ENCODE data around the gene KAT6B.

KAT6B gene

DNA sequence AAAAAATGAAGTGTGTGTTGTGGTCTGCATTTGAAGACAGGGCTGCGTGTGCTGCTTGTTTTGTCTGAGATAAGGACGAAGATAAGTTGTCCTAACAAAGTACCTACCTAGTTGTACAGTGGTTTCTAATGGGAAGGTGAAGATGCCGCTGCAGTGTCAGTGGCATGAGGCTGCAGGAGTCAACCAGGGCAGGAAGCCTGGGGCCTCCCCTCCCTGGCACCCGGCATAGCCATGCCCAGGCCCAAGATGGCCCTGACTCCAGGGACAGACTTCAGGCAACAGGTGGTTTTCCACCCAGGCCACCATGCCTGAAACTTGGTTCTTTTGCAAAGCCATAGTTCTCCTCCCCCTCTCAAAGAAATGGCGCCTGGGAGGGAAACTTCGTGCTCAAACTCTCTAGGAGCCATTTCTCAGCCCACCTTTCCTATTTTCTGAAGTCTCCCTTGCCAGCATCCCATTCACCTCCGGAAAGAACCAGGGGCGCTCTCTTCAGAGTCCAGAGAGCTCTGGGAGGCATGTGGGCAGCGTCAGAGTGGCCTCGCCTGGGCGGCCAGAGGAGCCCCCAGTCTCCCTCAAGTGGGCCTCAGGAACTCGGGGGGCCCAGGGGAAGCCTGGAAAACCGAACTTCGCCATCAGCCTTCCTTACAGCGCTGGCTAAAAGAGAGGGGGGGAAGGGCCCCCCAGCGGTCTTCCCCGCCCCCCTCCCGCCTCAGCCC lies 2.1 kb upstream of the KAT6B start:
- no peak for DNase-seq

DNA sequence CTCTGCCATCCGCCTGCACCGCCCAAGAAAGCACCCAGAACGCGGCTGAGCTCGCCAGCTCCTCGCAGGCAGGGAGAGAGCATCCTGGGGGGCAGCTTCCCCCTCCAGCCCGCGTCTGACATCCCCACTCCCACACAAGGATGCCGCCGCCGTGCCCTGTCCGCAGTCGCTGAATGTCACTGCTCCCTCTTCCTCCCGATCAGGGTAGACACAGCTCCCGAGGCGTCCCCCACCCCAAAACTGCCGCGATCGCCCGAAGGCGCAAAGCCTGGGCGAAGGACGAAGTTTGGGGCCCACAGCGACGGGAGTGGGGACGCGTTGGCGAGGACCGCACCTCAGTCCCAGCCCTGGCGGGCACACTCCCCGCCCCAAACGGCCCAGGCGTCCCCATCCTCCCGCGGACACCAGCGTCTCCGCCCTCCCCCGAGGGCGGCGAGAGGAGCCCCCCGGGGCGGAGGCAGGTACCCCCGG lies 1.5 kb upstream of the KAT6B start:
- peak; percentile 31 for DNase-seq

DNA sequence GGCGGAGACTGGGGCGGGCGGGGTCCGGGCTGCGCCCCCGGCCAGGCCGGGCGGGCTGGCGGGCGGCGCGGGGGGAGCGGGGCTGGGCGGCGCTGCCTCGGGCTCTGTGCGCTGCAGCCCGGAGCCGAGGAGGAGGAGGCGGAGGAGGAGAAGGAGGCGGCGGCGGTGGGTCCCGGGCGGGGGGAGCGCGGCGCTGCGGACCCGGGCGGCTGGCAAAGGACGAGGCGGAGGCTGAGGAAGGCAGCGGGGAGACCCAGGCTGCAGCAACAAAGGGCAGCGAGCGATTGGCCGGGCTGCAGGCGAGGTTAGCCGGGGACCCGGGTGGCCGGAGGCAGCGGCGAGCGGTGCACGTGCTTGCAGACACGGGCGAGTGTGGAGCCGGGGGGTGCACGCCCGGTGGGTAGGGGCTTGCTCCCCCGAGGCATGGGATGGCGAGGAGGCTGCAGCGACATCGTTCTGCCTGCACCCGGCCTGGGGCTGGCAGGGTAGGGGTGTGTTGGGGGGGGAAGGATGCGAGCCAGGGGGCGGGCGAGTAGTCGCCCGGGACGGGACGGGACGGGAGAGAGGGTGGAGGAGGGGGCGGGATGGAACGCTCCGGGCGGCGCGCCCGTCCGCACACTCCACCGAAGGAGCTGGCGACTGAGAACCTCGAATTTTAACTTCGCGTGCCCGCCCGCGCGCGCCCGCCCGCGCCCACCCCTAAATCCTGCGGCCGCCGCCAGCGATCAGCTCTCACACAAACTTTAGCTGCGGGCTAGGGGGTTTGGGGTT lies 844 bp upstream of the KAT6B start:
- DNase-seq: peak; percentile 74

DNA sequence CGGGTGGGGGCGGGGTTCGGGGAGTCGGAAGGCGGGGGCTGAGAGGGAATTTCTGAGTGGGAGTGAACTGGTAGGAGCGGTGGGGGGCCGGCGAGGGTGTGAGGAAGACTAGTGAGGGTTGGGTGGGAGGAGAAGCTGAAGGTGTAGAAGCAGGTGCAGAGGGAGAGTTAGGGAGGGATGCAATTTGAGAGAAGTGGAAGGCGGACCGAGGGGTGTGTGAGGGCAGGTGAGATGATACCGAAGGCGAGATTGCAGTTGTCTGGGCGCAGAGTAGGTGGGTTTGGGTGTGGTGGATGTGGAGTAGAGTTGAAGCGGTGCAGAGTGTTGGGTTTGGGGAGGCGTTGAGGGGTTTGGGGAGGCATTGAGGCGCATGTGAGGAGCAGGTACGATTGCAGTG lies 643 bp downstream of the KAT6B start:
- peak; percentile 32 for DNase-seq

- no peak for DNase-seq
Observed at GRCh38 chr10:74827694-74828093, 1.3 kb downstream of the KAT6B start.

GRCh38 chr10:74828946-74829345 lies 2.5 kb downstream of the KAT6B start:
- no peak for DNase-seq

- no peak for DNase-seq
Observed at GRCh38 chr10:74831518-74832120, 5.2 kb downstream of the KAT6B start.

GRCh38 chr10:74835963-74836362 lies 9.6 kb downstream of the KAT6B start:
- no peak for DNase-seq

- no peak for DNase-seq
Observed at GRCh38 chr10:74836877-74837276, 10.5 kb downstream of the KAT6B start.

DNA sequence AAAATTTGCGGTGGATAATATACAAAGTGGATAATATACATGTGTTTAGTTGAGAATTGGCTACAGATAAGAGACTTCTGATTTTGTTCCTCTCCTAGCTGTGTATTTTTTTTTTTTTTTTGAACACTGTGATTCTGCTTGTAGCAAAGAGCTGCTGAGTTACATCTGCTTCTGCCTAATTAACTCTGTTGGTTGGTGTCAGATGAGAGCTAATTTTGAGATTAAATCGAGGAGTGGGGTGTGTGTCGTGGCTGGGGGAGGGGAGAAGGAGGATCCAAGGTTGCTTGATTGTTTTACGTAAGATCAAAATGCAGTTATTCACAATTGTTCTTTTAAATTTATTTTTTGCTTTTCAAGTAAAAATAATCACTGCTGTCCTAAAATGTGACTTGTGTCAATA lies 11.3 kb downstream of the KAT6B start:
- DNase-seq: no peak

DNA sequence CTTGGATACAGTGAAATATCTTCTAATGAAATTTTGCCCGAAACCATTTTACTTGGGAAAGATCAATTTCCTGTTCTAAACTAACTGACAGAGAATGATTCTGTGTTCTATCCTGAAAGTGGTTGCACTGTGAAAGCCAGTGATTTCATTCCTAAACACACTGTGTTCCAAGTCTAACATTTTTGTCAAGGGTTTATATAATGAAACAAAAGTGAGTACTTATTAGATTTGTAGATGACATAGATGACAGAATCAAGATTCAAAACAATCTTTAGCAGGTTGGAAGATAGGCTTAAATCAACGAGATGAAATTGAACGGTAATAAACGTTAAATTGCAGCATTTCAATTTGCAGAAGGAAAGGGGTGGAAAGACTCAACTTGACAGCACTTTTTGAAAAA lies 13.3 kb downstream of the KAT6B start:
- no peak for DNase-seq

DNA sequence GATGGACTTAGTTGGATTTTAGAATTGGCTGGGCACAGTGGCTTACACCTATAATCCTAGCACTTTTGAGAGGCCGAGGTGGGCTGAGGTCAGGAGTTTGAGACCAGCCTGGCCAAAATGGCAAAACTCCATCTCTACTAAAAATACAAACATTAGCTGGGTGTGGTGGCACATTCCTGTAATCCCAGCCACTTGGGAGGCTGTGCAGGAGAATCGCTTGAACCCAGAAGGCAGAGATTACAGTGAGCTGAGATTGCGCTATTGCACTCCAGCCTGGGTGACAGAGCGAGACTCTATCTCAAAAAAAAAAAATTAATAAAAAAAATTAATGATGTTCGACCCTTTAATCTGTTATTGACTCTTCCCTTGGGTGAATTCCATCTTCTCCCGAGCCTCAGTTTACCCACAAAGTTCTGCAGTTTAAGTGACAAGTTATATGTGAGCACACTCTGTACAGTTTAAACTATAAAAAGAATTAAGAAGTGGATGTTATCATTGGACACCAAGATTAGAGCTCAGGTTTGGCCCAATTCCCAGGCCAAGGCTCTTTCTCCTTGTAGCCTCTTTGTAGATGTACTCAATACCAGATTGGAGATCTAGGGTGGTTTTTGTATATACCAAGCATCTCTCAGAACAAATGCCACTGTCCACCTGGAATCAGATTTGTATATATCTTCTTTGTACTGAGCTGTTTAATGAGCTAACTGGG lies 15.0 kb downstream of the KAT6B start:
- no peak for DNase-seq

GRCh38 chr10:74842301-74842954 lies 16.0 kb downstream of the KAT6B start:
- no peak for DNase-seq

GRCh38 chr10:74846958-74847357 lies 20.6 kb downstream of the KAT6B start:
- no peak for DNase-seq

DNA sequence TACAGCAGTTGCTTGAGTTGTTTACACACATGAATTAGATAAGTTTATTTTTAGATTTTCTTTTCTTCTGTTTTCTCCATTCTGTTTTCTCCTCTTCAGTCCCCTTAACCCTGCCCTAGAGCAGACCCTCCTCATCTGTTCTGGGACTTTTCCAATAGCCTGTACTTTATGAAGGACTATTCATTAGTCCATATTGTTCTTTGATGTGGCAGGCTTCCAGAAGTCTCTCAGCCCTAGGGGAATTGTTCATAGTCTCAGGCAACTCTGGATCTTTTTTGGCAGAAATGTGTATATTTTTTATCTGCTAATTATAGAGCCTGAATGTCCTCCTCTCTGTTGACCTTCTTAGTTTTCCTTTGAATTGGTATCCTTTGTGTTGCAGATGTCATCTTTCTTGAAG lies 25.4 kb downstream of the KAT6B start:
- no peak for DNase-seq

DNA sequence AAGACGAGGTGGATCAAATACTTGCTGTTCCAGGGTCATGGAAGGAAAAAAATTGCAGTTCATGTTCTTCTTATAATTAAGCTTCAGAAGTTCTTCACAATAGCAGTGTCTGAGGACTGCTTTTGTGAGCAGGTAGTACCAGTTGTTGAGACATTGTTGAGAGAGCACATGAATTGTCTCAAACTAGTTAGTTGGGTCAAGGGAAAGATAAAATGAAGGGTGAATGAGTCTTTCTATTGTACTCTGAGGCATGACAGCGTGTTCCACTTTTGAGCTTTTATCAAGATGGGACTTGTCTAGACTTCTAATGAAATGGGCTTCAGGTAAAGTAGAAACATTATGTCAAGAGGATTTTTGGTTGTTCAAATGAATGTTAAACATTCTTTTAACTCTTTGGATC lies 26.0 kb downstream of the KAT6B start:
- DNase-seq: no peak

- no peak for DNase-seq
Observed at GRCh38 chr10:74854610-74855009, 28.2 kb downstream of the KAT6B start.

DNA sequence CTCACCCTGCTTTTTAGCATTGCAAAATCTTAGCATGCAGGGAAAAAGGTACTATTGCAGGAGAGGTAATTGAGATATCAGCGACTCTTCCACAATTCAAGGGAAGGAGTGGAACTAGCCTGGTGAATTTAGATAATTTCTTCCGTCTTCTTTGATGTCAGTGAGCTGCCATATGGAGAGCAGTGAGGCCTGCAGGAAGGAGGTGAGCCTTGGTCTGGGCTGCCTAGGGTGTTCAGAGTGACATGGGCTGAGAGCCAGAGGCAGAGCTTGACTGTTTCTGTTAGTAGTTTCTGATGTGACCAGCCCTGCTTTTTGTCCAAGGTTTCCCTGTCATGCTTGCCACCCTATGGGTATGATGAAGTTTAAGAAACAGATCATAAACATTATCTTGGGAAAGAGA lies 28.6 kb downstream of the KAT6B start:
- no peak for DNase-seq

GRCh38 chr10:74855439-74855838 lies 29.0 kb downstream of the KAT6B start:
- no peak for DNase-seq

DNA sequence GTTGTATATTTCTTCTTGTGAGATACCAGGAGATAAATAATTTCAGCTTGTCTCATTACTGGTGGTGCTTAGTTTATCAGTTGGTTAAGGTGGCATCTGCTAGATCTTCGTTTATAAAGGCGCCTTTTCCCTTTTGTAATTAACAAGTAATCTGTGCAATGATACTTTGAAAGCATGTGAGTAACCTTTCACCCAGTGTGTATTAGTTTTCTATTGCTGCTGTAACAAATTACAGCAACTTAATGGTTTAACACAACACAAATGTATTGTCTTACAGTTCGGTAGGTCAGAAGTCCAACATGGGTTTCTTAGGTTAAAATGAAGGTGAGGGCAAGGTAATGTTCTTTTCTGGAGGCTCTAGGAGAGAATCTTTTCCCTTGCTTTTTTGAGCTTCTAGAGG lies 30.5 kb downstream of the KAT6B start:
- DNase-seq: no peak

- no peak for DNase-seq
Observed at GRCh38 chr10:74857586-74857985, 31.2 kb downstream of the KAT6B start.

DNA sequence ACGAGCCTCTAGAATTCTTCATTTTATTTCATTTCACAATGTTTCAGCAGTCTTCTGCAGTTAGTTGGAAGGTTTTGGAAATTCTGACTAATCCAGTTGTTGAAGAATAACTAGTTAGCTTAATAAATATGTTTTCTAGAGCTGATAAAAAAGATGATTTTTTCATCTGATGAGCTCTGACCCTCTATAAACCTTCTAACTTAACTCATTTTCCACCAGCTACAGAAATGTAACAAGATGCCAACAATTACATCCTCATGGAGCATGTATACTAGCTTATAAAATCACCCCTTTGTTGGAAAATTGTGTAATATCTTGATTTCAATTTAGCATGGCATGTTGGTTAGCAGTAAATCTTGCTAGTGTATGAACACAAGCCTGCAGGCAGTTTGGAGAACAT lies 33.1 kb downstream of the KAT6B start:
- no peak for DNase-seq

DNA sequence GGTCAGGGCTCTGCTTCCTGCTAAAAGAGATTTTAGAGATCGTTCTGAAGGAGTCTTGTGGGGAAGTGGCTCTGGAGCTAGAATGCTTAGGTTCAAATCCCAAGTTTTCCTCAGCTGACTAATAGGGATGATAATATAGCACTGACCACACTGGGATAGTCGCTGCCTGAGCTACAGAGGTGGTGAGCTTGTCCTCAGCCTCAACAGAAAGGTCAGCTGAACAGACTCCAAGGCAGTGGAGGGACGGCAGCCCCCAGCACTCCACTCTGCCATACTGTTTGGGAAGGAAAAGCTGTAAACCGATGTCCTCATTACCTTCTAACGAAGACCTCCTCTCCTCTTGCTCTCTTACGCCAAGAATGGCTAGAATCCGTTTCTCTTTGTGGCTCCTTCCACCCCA lies 36.2 kb downstream of the KAT6B start:
- no peak for DNase-seq

All from 8988T (cell line).